ENCODE results near the gene TAAR2. TPM values are rescaled to one million over a fixed set of nuclear protein-coding genes. Genes with fewer than 3 reads are reported as not detected.

Gene TAAR2
- total RNA-seq, 1 experiment from 2014 or later = not detected

DNA sequence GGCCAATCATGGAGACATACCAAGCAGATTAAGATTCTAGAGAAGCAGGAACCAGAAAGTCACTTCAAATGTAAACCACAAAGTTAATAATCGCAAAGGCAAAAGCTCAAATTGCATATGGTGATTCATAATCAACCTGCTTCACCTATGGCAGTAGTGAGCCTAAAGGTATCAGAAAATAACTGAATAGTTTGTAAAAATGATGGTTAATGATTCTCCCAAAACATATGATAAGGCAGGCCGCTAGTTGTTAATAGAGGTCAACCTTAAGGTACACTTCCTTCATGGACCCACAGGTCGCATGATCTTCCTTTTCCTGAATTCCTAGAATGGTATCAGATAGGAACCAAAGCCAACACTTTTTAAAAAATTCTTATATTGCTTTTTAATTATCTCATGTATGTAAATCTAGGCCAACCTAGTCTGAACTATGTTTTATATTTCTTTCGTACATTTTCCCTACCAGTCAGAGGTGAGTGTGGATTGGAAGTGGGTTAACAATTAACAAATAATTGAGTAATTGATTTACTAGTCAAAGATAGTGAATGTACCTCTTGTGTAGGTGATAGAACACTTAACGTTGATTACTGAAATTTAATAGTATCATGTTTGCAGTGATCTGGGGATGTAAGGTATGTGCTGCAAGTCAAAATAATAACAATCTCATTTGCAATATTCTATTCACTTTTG, 16.4 kb downstream of the TAAR2 start:
- no TSS peak for BruUV-seq (replicated peaks)
- CTCF ChIA-PET = interaction anchor here (0.9 kb wide), 1 partner anchor 9 kb away, joined by 3 read pairs; no protein-coding TSS in a partner anchor
- POLR2A ChIA-PET = no interaction called here

More for the DNA sequence above, 16.4 kb downstream of the TAAR2 start:
- RAD21 ChIA-PET (ENCODE audit: low non-redundant PET in 1 of 2, low total read pairs in 2 of 2, uncharacterized antibody in 2 of 2, unreplicated experiment in 2 of 2) = no interaction called here
- H3K36me3 ChIP-seq (ENCODE audit: control insufficient read depth in 1 of 2, insufficient read depth in 2 of 2, low read length in 2 of 2) = no peaks in the 10 kb centered on the region
- intact Hi-C loops (cut with micrococcal nuclease) = no loop called here
- H3K79me2 ChIP-seq (ENCODE audit: insufficient read depth, low read length) = no peaks in the 10 kb centered on the region
- no peak for DNase-seq (ENCODE audit: low read depth, low spot score)
- no peaks in the 10 kb centered on the region for H4K20me1 ChIP-seq (ENCODE audit: insufficient read depth)
- H3K9me2 ChIP-seq (ENCODE audit: insufficient read depth) = no peaks in the 10 kb centered on the region
- no peak overlapping the region for H2AFZ ChIP-seq (ENCODE audit: low read depth, low read length, poor library complexity, severe bottlenecking)
- H3K4me2 ChIP-seq (ENCODE audit: low read length) = no peak overlapping the region
- no peak overlapping the region for H3K27ac ChIP-seq (ENCODE audit: low read depth, low read length)
- H3K4me3 ChIP-seq (replicated peaks in 1 of 2; ENCODE audit: low read depth in 1 of 2, low read length in 2 of 2) = no peak overlapping the region
- TF ChIP-seq POLR2AphosphoS5 (IDR thresholded peaks at IDR 0.05; ENCODE audit: low read depth, low read length) (no peak), SP1 (IDR thresholded peaks at IDR 0.05; ENCODE audit: low read depth) (no peak), POLR2A (IDR thresholded peaks at IDR 0.05; ENCODE audit: borderline replicate concordance, extremely low read depth, insufficient read depth, insufficient read length) (no peak), FOSL1 (IDR thresholded peaks at IDR 0.05; ENCODE audit: low read depth) (no peak), TCF7L2 (IDR thresholded peaks at IDR 0.05; ENCODE audit: borderline replicate concordance, extremely low read depth, insufficient read depth, insufficient read length) (no peak), ZNF274 (IDR thresholded peaks at IDR 0.05; ENCODE audit: low read depth, low read length) (no peak), EZH2phosphoT487 (IDR thresholded peaks at IDR 0.05; ENCODE audit: borderline replicate concordance) (no peak), CEBPB (IDR thresholded peaks at IDR 0.05; ENCODE audit: low read depth) (no peak), YY1 (IDR thresholded peaks at IDR 0.05; ENCODE audit: extremely low read depth, insufficient replicate concordance, low read depth, low read length) (no peak), JUND (IDR thresholded peaks at IDR 0.05) (no peak), RAD21 (IDR thresholded peaks at IDR 0.05; ENCODE audit: low read depth) (no peak), SIN3A (IDR thresholded peaks at IDR 0.05; ENCODE audit: low read depth) (no peak), ZFX (IDR thresholded peaks at IDR 0.05) (no peak)
- TF ChIP-seq, protein P1, sequence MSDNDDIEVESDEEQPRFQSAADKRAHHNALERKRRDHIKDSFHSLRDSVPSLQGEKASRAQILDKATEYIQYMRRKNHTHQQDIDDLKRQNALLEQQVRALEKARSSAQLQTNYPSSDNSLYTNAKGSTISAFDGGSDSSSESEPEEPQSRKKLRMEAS (IDR thresholded peaks at IDR 0.05) = no peak
- TF ChIP-seq, protein P2, sequence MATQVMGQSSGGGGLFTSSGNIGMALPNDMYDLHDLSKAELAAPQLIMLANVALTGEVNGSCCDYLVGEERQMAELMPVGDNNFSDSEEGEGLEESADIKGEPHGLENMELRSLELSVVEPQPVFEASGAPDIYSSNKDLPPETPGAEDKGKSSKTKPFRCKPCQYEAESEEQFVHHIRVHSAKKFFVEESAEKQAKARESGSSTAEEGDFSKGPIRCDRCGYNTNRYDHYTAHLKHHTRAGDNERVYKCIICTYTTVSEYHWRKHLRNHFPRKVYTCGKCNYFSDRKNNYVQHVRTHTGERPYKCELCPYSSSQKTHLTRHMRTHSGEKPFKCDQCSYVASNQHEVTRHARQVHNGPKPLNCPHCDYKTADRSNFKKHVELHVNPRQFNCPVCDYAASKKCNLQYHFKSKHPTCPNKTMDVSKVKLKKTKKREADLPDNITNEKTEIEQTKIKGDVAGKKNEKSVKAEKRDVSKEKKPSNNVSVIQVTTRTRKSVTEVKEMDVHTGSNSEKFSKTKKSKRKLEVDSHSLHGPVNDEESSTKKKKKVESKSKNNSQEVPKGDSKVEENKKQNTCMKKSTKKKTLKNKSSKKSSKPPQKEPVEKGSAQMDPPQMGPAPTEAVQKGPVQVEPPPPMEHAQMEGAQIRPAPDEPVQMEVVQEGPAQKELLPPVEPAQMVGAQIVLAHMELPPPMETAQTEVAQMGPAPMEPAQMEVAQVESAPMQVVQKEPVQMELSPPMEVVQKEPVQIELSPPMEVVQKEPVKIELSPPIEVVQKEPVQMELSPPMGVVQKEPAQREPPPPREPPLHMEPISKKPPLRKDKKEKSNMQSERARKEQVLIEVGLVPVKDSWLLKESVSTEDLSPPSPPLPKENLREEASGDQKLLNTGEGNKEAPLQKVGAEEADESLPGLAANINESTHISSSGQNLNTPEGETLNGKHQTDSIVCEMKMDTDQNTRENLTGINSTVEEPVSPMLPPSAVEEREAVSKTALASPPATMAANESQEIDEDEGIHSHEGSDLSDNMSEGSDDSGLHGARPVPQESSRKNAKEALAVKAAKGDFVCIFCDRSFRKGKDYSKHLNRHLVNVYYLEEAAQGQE (IDR thresholded peaks at IDR 0.05; ENCODE audit: low read depth) = no peak
- H3K9me3 ChIP-seq (ENCODE audit: control insufficient read depth in 1 of 2, insufficient read depth in 1 of 2, low read depth in 1 of 2, low read length in 2 of 2) = no peaks in the 10 kb centered on the region
- H3K9ac ChIP-seq (ENCODE audit: low read length) = no peak overlapping the region
- no peak for ATAC-seq
- H3K27me3 ChIP-seq (ENCODE audit: insufficient read depth, low read length) = no peaks in the 10 kb centered on the region
- no peaks in the 10 kb centered on the region for H3K4me1 ChIP-seq (ENCODE audit: control insufficient read depth in 1 of 2, insufficient read depth in 2 of 2, low read length in 2 of 2)
